Neural progenitor cell (in vitro differentiated cells): ENCODE results near the gene CCDC82. TPM values are rescaled to one million over a fixed set of nuclear protein-coding genes. Genes with fewer than 3 reads are reported as not detected.

Source experiments
- DNase-seq: peaks from one replicate; pipeline ENCODE4 v3.0.0-alpha.2; 2016; ENCODE audit warnings: low spot score
- H2AFZ ChIP-seq: fragments of 200-600 bp; sonication (generic); replicated peaks from 2 replicates; pipeline ENCODE4 v1.6.1; 2016; ENCODE audit warnings: antibody characterized with exemption
- H3F3A ChIP-seq: fragments of 200-600 bp; sonication (generic); 2 replicates; pipeline ENCODE4 v1.6.1; 2016; ENCODE audit warnings: antibody characterized with exemption, low read depth
- H3K27ac ChIP-seq: fragments of 200-600 bp; sonication (generic); 2 replicates; pipeline ENCODE4 v1.5.1; 2016; ENCODE audit warnings: mild to moderate bottlenecking
- H3K27me3 ChIP-seq: fragments of 200-600 bp; sonication (generic); 2 replicates; pipeline ENCODE4 v1.6.1; 2016; ENCODE audit warnings: mild to moderate bottlenecking, moderate library complexity
- H3K36me3 ChIP-seq: fragments of 200-600 bp; sonication (generic); 2 replicates; pipeline ENCODE4 v1.5.1; 2016
- H3K4me1 ChIP-seq: fragments of 200-600 bp; sonication (generic); 2 replicates; pipeline ENCODE4 v1.6.1; 2016; ENCODE audit warnings: mixed run types
- H3K4me2 ChIP-seq: fragments of 200-600 bp; sonication (generic); 2 replicates; pipeline ENCODE4 v1.6.1; 2016
- H3K4me3 ChIP-seq: fragments of 200-600 bp; sonication (generic); 2 replicates; pipeline ENCODE4 v1.5.1; 2016
- H3K79me2 ChIP-seq: fragments of 200-600 bp; sonication (generic); 2 replicates; pipeline ENCODE4 v1.6.1; 2016; ENCODE audit warnings: low read depth
- H3K9ac ChIP-seq: fragments of 200-600 bp; sonication (generic); 2 replicates; pipeline ENCODE4 v1.6.1; 2016
- H3K9me3 ChIP-seq: fragments of 200-600 bp; sonication (generic); 2 replicates; pipeline ENCODE4 v1.5.1; 2016; ENCODE audit warnings: low read depth
- H4K20me1 ChIP-seq: fragments of 200-600 bp; sonication (generic); 2 replicates; pipeline ENCODE4 v1.6.1; 2016; ENCODE audit warnings: low read depth
- H3K27ac Mint-ChIP-seq: 3 replicates; pipeline ENCODE4 v1.8.0; 2021; ENCODE audit warnings: mixed read lengths
- H3K27me3 Mint-ChIP-seq: 2 replicates; pipeline ENCODE4 v1.8.0; 2022; ENCODE audit warnings: low read depth, mild to moderate bottlenecking, inconsistent platforms, moderate library complexity, mixed read lengths; ENCODE audit not compliant: insufficient read depth
- H3K36me3 Mint-ChIP-seq: 3 replicates; pipeline ENCODE4 v1.8.0; 2021; ENCODE audit warnings: mixed read lengths
- H3K4me1 Mint-ChIP-seq: 3 replicates; pipeline ENCODE4 v1.8.0; 2021; ENCODE audit warnings: mixed read lengths
- H3K4me3 Mint-ChIP-seq: 3 replicates; pipeline ENCODE4 v1.8.0; 2021; ENCODE audit warnings: mild to moderate bottlenecking, moderate library complexity, mixed read lengths
- H3K9me3 Mint-ChIP-seq: 3 replicates; pipeline ENCODE4 v1.8.0; 2020; ENCODE audit warnings: mixed read lengths
- EZH2 ChIP-seq: fragments of 200-600 bp; sonication (generic); IDR thresholded peaks from 2 replicates; pipeline ENCODE4 v1.6.1; 2017; ENCODE audit warnings: antibody characterized with exemption, mild to moderate bottlenecking, moderate library complexity
- EZH2phosphoT487 ChIP-seq: fragments of 200-600 bp; sonication (generic); IDR thresholded peaks from 2 replicates; pipeline ENCODE4 v1.6.1; 2017; ENCODE audit warnings: antibody characterized with exemption
- total RNA-seq: library from RNA; depleted of rRNA; stranded (reverse); fragments of >200 nt; gene quantifications from 2 replicates; pipeline ENCODE4 v1.2.3, GENCODE V29; 2015; ENCODE audit warnings: low replicate concordance
- TF ChIP-seq, protein P1 (sequence below): fragments of 200-600 bp; sonication (generic); IDR thresholded peaks from 2 replicates; pipeline ENCODE4 v1.5.1; 2017; ENCODE audit warnings: antibody characterized with exemption, mild to moderate bottlenecking

Gene CCDC82
- total RNA-seq, 1 donor from 2014 or later, result 48.3 TPM

DNA sequence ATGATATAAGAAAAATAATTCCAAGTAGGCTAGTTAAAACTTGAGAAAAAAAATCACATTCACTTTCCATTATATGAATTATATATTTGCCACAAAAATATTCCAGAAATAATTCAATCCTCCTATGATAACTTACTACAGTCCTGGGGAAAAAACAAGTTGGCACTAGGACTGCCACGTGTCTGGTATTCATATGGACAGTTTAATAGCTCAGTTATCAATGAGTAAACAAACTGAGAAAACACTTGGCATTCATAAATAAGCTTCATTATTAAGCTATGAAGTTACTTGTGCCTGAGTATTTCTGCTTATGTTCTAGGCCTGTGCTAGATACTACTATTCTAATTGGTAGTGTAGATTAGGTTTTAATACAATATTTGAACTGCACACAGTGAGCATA is 24.2 kb downstream of the CCDC82 start:
- Histone ChIP-seq H2AFZ (no peak overlapping the region), H3K4me2 (no peak overlapping the region), H3K9me3 (no peaks in the 10 kb centered on the region), H3K4me3 (no peak overlapping the region), H4K20me1 (no peaks in the 10 kb centered on the region), H3K4me1 (no peaks in the 10 kb centered on the region), H3K79me2 (no peaks in the 10 kb centered on the region), H3K9ac (no peak overlapping the region), H3K36me3 (peaks cover 17% of the 10 kb centered on the region), H3F3A (no peaks in the 10 kb centered on the region), H3K27ac (no peak overlapping the region), H3K27me3 (no peaks in the 10 kb centered on the region)
- TF ChIP-seq EZH2phosphoT487, result no peak
- TF ChIP-seq, protein P1, sequence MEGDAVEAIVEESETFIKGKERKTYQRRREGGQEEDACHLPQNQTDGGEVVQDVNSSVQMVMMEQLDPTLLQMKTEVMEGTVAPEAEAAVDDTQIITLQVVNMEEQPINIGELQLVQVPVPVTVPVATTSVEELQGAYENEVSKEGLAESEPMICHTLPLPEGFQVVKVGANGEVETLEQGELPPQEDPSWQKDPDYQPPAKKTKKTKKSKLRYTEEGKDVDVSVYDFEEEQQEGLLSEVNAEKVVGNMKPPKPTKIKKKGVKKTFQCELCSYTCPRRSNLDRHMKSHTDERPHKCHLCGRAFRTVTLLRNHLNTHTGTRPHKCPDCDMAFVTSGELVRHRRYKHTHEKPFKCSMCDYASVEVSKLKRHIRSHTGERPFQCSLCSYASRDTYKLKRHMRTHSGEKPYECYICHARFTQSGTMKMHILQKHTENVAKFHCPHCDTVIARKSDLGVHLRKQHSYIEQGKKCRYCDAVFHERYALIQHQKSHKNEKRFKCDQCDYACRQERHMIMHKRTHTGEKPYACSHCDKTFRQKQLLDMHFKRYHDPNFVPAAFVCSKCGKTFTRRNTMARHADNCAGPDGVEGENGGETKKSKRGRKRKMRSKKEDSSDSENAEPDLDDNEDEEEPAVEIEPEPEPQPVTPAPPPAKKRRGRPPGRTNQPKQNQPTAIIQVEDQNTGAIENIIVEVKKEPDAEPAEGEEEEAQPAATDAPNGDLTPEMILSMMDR, result no peak
- no peak for TF ChIP-seq EZH2
- Mint-ChIP-seq H3K4me1 (no peaks in the 10 kb centered on the region), H3K27me3 (peaks cover 4% of the 10 kb centered on the region), H3K9me3 (peaks cover 5% of the 10 kb centered on the region), H3K4me3 (no peak overlapping the region), H3K27ac (no peak overlapping the region), H3K36me3 (peaks cover 29% of the 10 kb centered on the region)
- no peak for DNase-seq

GRCh38 chr11:96361778-96362177 is 27.9 kb downstream of the CCDC82 start:
- Mint-ChIP-seq H3K9me3 (no peaks in the 10 kb centered on the region), H3K27me3 (no peaks in the 10 kb centered on the region), H3K4me3 (no peak overlapping the region), H3K36me3 (peaks cover 13% of the 10 kb centered on the region), H3K4me1 (no peaks in the 10 kb centered on the region), H3K27ac (no peak overlapping the region)
- Histone ChIP-seq H3F3A (no peaks in the 10 kb centered on the region), H3K36me3 (peaks cover 4% of the 10 kb centered on the region), H3K4me2 (no peak overlapping the region), H3K9ac (no peak overlapping the region), H3K27ac (no peak overlapping the region), H4K20me1 (no peaks in the 10 kb centered on the region), H3K9me3 (no peaks in the 10 kb centered on the region), H3K79me2 (no peaks in the 10 kb centered on the region), H3K4me3 (no peak overlapping the region), H3K27me3 (no peaks in the 10 kb centered on the region), H3K4me1 (no peaks in the 10 kb centered on the region), H2AFZ (no peak overlapping the region)
- DNase-seq, result no peak
- TF ChIP-seq EZH2, result no peak
- TF ChIP-seq EZH2phosphoT487, result no peak
- TF ChIP-seq, protein P1, result no peak

GRCh38 chr11:96358321-96358720 is 31.4 kb downstream of the CCDC82 start:
- no peak for TF ChIP-seq EZH2
- TF ChIP-seq, protein P1, result no peak
- no peak for TF ChIP-seq EZH2phosphoT487
- H3K27ac Mint-ChIP-seq, result no peak overlapping the region
- Histone ChIP-seq H3K9ac (no peak overlapping the region), H3K27me3 (no peaks in the 10 kb centered on the region), H3K4me1 (no peaks in the 10 kb centered on the region), H3K4me3 (no peak overlapping the region), H3K4me2 (no peak overlapping the region), H3K9me3 (no peaks in the 10 kb centered on the region), H4K20me1 (no peaks in the 10 kb centered on the region), H2AFZ (no peak overlapping the region), H3K79me2 (no peaks in the 10 kb centered on the region), H3K36me3 (no peaks in the 10 kb centered on the region), H3F3A (no peaks in the 10 kb centered on the region), H3K27ac (no peak overlapping the region)
- H3K36me3 Mint-ChIP-seq, result peaks cover 32% of the 10 kb centered on the region
- no peak overlapping the region for H3K4me3 Mint-ChIP-seq
- H3K9me3 Mint-ChIP-seq, result no peaks in the 10 kb centered on the region
- no peaks in the 10 kb centered on the region for H3K27me3 Mint-ChIP-seq
- H3K4me1 Mint-ChIP-seq, result no peaks in the 10 kb centered on the region
- DNase-seq, result no peak
